Stimulated activated CD4-positive, alpha-beta T cell treated with anti-CD3 and anti-CD28 coated beads, Interleukin-1b, Interleukin-23, amount 100 ng/mL, for 24 hours (primary cell): ENCODE results near the gene MYO15B.

Experiments used
- DNase-seq, 4 experiments: peaks; one replicate each; pipeline ENCODE4 v3.0.0-alpha.2; 2020; ENCODE audit warnings: low read depth in 4 of 4, low spot score in 1 of 4

The MYO15B gene

GRCh38 chr17:75602644-75603043 is 15.0 kb downstream of the MYO15B start:
- DNase-seq = no peak

GRCh38 chr17:75603123-75603522 is 15.5 kb downstream of the MYO15B start:
- no peak for DNase-seq

GRCh38 chr17:75604034-75604695 is 16.6 kb downstream of the MYO15B start:
- no peak for DNase-seq

GRCh38 chr17:75605790-75606189 is 18.2 kb downstream of the MYO15B start:
- no peak for DNase-seq

- no peak for DNase-seq
These were observed 19.5 kb downstream of the MYO15B start for GRCh38 chr17:75607086-75607485.

GRCh38 chr17:75610103-75610984 is 22.7 kb downstream of the MYO15B start:
- DNase-seq = no peak

- no peak for DNase-seq
These were observed 24.3 kb downstream of the MYO15B start for GRCh38 chr17:75611851-75612429.

GRCh38 chr17:75612906-75613626 is 25.5 kb downstream of the MYO15B start:
- no peak for DNase-seq

- DNase-seq = no peak
These were observed 26.4 kb downstream of the MYO15B start for GRCh38 chr17:75614006-75614405.

- no peak for DNase-seq
These were observed 27.1 kb downstream of the MYO15B start for GRCh38 chr17:75614556-75615270.

GRCh38 chr17:75615301-75615700 is 27.7 kb downstream of the MYO15B start:
- no peak for DNase-seq

GRCh38 chr17:75616521-75617122 is 29.0 kb downstream of the MYO15B start:
- no peak for DNase-seq

- no peak for DNase-seq
These were observed 29.6 kb downstream of the MYO15B start for GRCh38 chr17:75617218-75617617.

- no peak for DNase-seq
These were observed 30.1 kb downstream of the MYO15B start for GRCh38 chr17:75617675-75618074.

- DNase-seq = no peak
These were observed 32.2 kb downstream of the MYO15B start for GRCh38 chr17:75619506-75620431.

- no peak for DNase-seq
These were observed 33.9 kb downstream of the MYO15B start for GRCh38 chr17:75621489-75621888.

GRCh38 chr17:75622076-75622475 is 34.5 kb downstream of the MYO15B start:
- no peak for DNase-seq

GRCh38 chr17:75622771-75623273 is 35.2 kb downstream of the MYO15B start:
- DNase-seq = no peak

- DNase-seq = no peak
These were observed 35.8 kb downstream of the MYO15B start for GRCh38 chr17:75623386-75623785.
